Measurements from ENCODE around the gene BPI.
"Not testable (repeated sequence)": the region's sequence is repeated elsewhere in the genome, so short reads cannot be mapped to it uniquely, and the experiment has no call there.

The BPI gene

GRCh38 chr20:38269715-38270114, 34.2 kb upstream of the BPI start:
- H3K4me1 ChIP-seq = no peaks in the 10 kb centered on the region
- in situ Hi-C loops (cut with MboI; ENCODE audit: low sequenced_read_pairs) = no loop called here
- DNase-seq (ENCODE audit: low spot score in 2 of 2) = no peak

GRCh38 chr20:38270869-38271605, 32.9 kb upstream of the BPI start:
- in situ Hi-C loops (cut with MboI; ENCODE audit: low sequenced_read_pairs) = no loop called here
- Histone ChIP-seq H3K4me3 (no peak overlapping the region), H3K36me3 (replicated peaks) (no peaks in the 10 kb centered on the region), H3K4me1 (peaks cover 3% of the 10 kb centered on the region; the same call in 1 of the 2 replicates), H3K9me3 (no peaks in the 10 kb centered on the region), H3K27me3 (ENCODE audit: low read depth) (0 out of 2 replicates have a peak, but pooled peaks cover 3% of the 10 kb centered on the region)
- DNase-seq (ENCODE audit: low spot score in 2 of 2) = no peak

More at GRCh38 chr20:38269715-38270114, 34.2 kb upstream of the BPI start:
- H3K36me3 ChIP-seq (replicated peaks) = no peaks in the 10 kb centered on the region
- H3K27me3 ChIP-seq (ENCODE audit: low read depth) = 0 out of 2 replicates have a peak, but pooled peaks cover 3% of the 10 kb centered on the region
- no peak overlapping the region for H3K4me3 ChIP-seq
- H3K9me3 ChIP-seq = no peaks in the 10 kb centered on the region

- H3K36me3 ChIP-seq (replicated peaks) = no peaks in the 10 kb centered on the region
- H3K4me3 ChIP-seq = no peak overlapping the region
- no peaks in the 10 kb centered on the region for H3K9me3 ChIP-seq
- DNase-seq (ENCODE audit: low spot score in 2 of 2) = no peak
- no peaks in the 10 kb centered on the region for H3K27me3 ChIP-seq (ENCODE audit: low read depth)
- in situ Hi-C loops (cut with MboI; ENCODE audit: low sequenced_read_pairs) = no loop called here
- peaks cover 3% of the 10 kb centered on the region; the same call in 1 of the 2 replicates for H3K4me1 ChIP-seq
Observed at GRCh38 chr20:38271608-38272120, 32.3 kb upstream of the BPI start.

- peaks cover 3% of the 10 kb centered on the region; the same call in 1 of the 2 replicates for H3K4me1 ChIP-seq
- no peak overlapping the region for H3K4me3 ChIP-seq
- in situ Hi-C loops (cut with MboI; ENCODE audit: low sequenced_read_pairs) = no loop called here
- no peak for DNase-seq (ENCODE audit: low spot score in 2 of 2)
- no peaks in the 10 kb centered on the region for H3K27me3 ChIP-seq (ENCODE audit: low read depth)
- no peaks in the 10 kb centered on the region for H3K9me3 ChIP-seq
- no peaks in the 10 kb centered on the region for H3K36me3 ChIP-seq (replicated peaks)
Observed at GRCh38 chr20:38272398-38272797, 31.6 kb upstream of the BPI start.

- in situ Hi-C loops (cut with MboI; ENCODE audit: low sequenced_read_pairs) = no loop called here
- Histone ChIP-seq H3K36me3 (replicated peaks) (no peaks in the 10 kb centered on the region), H3K27me3 (ENCODE audit: low read depth) (no peaks in the 10 kb centered on the region), H3K9me3 (no peaks in the 10 kb centered on the region), H3K4me3 (no peak overlapping the region), H3K4me1 (peaks cover 3% of the 10 kb centered on the region; the same call in 1 of the 2 replicates)
- no peak for DNase-seq (ENCODE audit: low spot score in 2 of 2)
Observed at GRCh38 chr20:38272961-38273360, 31.0 kb upstream of the BPI start.

GRCh38 chr20:38275815-38276550, 28.0 kb upstream of the BPI start:
- Histone ChIP-seq H3K36me3 (replicated peaks) (no peaks in the 10 kb centered on the region), H3K27me3 (ENCODE audit: low read depth) (no peaks in the 10 kb centered on the region), H3K4me1 (peaks cover 3% of the 10 kb centered on the region; the same call in 1 of the 2 replicates), H3K4me3 (no peak overlapping the region), H3K9me3 (no peaks in the 10 kb centered on the region; the same call in 1 of the 2 replicates)
- peak in 1 of 2 experiments; percentile 10 for DNase-seq (ENCODE audit: low spot score in 2 of 2)
- in situ Hi-C loops (cut with MboI; ENCODE audit: low sequenced_read_pairs) = no loop called here

- H3K4me1 ChIP-seq = peaks cover 3% of the 10 kb centered on the region; the same call in 1 of the 2 replicates
- in situ Hi-C loops (cut with MboI; ENCODE audit: low sequenced_read_pairs) = no loop called here
Observed at GRCh38 chr20:38277285-38277684, 26.7 kb upstream of the BPI start.

GRCh38 chr20:38277691-38278090, 26.3 kb upstream of the BPI start:
- H3K4me3 ChIP-seq = no peak overlapping the region
- no peaks in the 10 kb centered on the region for H3K27me3 ChIP-seq (ENCODE audit: low read depth)
- peaks cover 3% of the 10 kb centered on the region; the same call in 1 of the 2 replicates for H3K4me1 ChIP-seq
- in situ Hi-C loops (cut with MboI; ENCODE audit: low sequenced_read_pairs) = no loop called here
- no peaks in the 10 kb centered on the region; the same call in 1 of the 2 replicates for H3K9me3 ChIP-seq
- no peaks in the 10 kb centered on the region for H3K36me3 ChIP-seq (replicated peaks)
- DNase-seq (ENCODE audit: low spot score in 2 of 2) = no peak

More at GRCh38 chr20:38277285-38277684, 26.7 kb upstream of the BPI start:
- no peaks in the 10 kb centered on the region; the same call in 1 of the 2 replicates for H3K9me3 ChIP-seq
- H3K27me3 ChIP-seq (ENCODE audit: low read depth) = no peaks in the 10 kb centered on the region
- DNase-seq (ENCODE audit: low spot score in 2 of 2) = no peak
- H3K4me3 ChIP-seq = no peak overlapping the region
- no peaks in the 10 kb centered on the region for H3K36me3 ChIP-seq (replicated peaks)

- H3K27me3 ChIP-seq (ENCODE audit: low read depth) = no peaks in the 10 kb centered on the region
- H3K36me3 ChIP-seq (replicated peaks) = no peaks in the 10 kb centered on the region
- no peak for DNase-seq (ENCODE audit: low spot score in 2 of 2)
- in situ Hi-C loops (cut with MboI; ENCODE audit: low sequenced_read_pairs) = no loop called here
- no peaks in the 10 kb centered on the region; the same call in 1 of the 2 replicates for H3K9me3 ChIP-seq
- H3K4me3 ChIP-seq = no peak overlapping the region
- H3K4me1 ChIP-seq = peaks cover 3% of the 10 kb centered on the region; the same call in 1 of the 2 replicates
Observed at GRCh38 chr20:38278131-38278530, 25.8 kb upstream of the BPI start.

GRCh38 chr20:38278763-38279162, 25.2 kb upstream of the BPI start:
- Histone ChIP-seq H3K4me1 (peaks cover 3% of the 10 kb centered on the region; the same call in 1 of the 2 replicates), H3K36me3 (replicated peaks) (no peaks in the 10 kb centered on the region), H3K4me3 (no peak overlapping the region), H3K9me3 (no peaks in the 10 kb centered on the region; the same call in 1 of the 2 replicates), H3K27me3 (ENCODE audit: low read depth) (no peaks in the 10 kb centered on the region)
- no peak for DNase-seq (ENCODE audit: low spot score in 2 of 2)
- in situ Hi-C loops (cut with MboI; ENCODE audit: low sequenced_read_pairs) = no loop called here

- H3K27me3 ChIP-seq (ENCODE audit: low read depth); H3K4me3 ChIP-seq; H3K4me1 ChIP-seq; DNase-seq (ENCODE audit: low spot score in 2 of 2); H3K36me3 ChIP-seq (replicated peaks); in situ Hi-C loops (cut with MboI; ENCODE audit: low sequenced_read_pairs); H3K9me3 ChIP-seq: not testable (repeated sequence)
Observed at GRCh38 chr20:38281176-38281915, 22.6 kb upstream of the BPI start.

GRCh38 chr20:38283236-38283635, 20.7 kb upstream of the BPI start:
- no peaks in the 10 kb centered on the region for H3K4me1 ChIP-seq
- H3K9me3 ChIP-seq = no peaks in the 10 kb centered on the region; the same call in 1 of the 2 replicates
- no peak overlapping the region for H3K4me3 ChIP-seq
- H3K36me3 ChIP-seq (replicated peaks) = no peaks in the 10 kb centered on the region
- no peak for DNase-seq (ENCODE audit: low spot score in 2 of 2)
- in situ Hi-C loops (cut with MboI; ENCODE audit: low sequenced_read_pairs) = no loop called here
- H3K27me3 ChIP-seq (ENCODE audit: low read depth) = peaks cover 9% of the 10 kb centered on the region

- in situ Hi-C loops (cut with MboI; ENCODE audit: low sequenced_read_pairs); H3K4me3 ChIP-seq: not testable (repeated sequence)
Observed at GRCh38 chr20:38284066-38284650, 19.8 kb upstream of the BPI start.

More at GRCh38 chr20:38284066-38284650, 19.8 kb upstream of the BPI start:
- H3K9me3 ChIP-seq; H3K4me1 ChIP-seq; H3K36me3 ChIP-seq (replicated peaks); DNase-seq (ENCODE audit: low spot score in 2 of 2): not testable (repeated sequence)
- H3K27me3 ChIP-seq (ENCODE audit: low read depth) = peaks cover 19% of the 10 kb centered on the region
